Keratinocyte (primary cell): ENCODE measurements around the gene CASK. TPM values are rescaled to one million over a fixed set of nuclear protein-coding genes. Genes with fewer than 3 reads are reported as not detected.
"Not testable (repeated sequence)": the region's sequence is repeated elsewhere in the genome, so short reads cannot be mapped to it uniquely, and the experiment has no call there.

Experiments
- DNase-seq: peaks from one replicate; pipeline ENCODE4 v3.0.0-alpha.2; 2011; ENCODE audit warnings: low read depth, missing footprints, low spot score
- FAIRE-seq: peaks from 2 replicates; lab custom pipeline; 2011; peaks lifted over from hg19 to GRCh38; lab: Jason Lieb, UNC
- H2AFZ ChIP-seq: 2 replicates; pipeline ENCODE4 v1.6.0; 2012; ENCODE audit warnings: low read length, control low read depth, inconsistent platforms; ENCODE audit not compliant: control insufficient read depth
- H3K27ac ChIP-seq: 2 replicates; pipeline ENCODE4 v1.5.1; 2011; ENCODE audit warnings: low read length; ENCODE audit not compliant: control insufficient read depth, insufficient read depth
- H3K27me3 ChIP-seq: 3 replicates; pipeline ENCODE4 v1.6.0; 2011; ENCODE audit warnings: low read length; ENCODE audit not compliant: control insufficient read depth, insufficient read depth; ENCODE audit errors: extremely low read depth
- H3K36me3 ChIP-seq, 2 experiments: 2 replicates in 1 of 2; 3 replicates in 1 of 2; pipeline ENCODE4 v1.5.1; 2011; ENCODE audit warnings: low read length in 2 of 2, mild to moderate bottlenecking in 1 of 2; ENCODE audit not compliant: control insufficient read depth in 2 of 2, insufficient read depth in 2 of 2; ENCODE audit errors: extremely low read depth in 1 of 2
- H3K4me1 ChIP-seq: 3 replicates; pipeline ENCODE4 v1.5.1; 2011; ENCODE audit warnings: low read length; ENCODE audit not compliant: control insufficient read depth, insufficient read depth; ENCODE audit errors: extremely low read depth
- H3K4me2 ChIP-seq: 3 replicates; pipeline ENCODE4 v1.6.0; 2011; ENCODE audit warnings: low read depth, low read length; ENCODE audit not compliant: control insufficient read depth, insufficient read depth; ENCODE audit errors: extremely low read depth
- H3K4me3 ChIP-seq, 3 experiments: fragments of 200-600 bp in 1 of 3; sonication (generic) in 1 of 3; 2 replicates in 2 of 3; 3 replicates in 1 of 3; pipeline ENCODE4 v1.5.1; 2011 to 2016; ENCODE audit warnings: low read length in 3 of 3, mild to moderate bottlenecking in 3 of 3, control low read depth in 2 of 3, inconsistent platforms in 1 of 3, low read depth in 1 of 3, mixed read lengths in 1 of 3, mixed run types in 1 of 3, moderate library complexity in 1 of 3; ENCODE audit not compliant: control insufficient read depth in 2 of 3, insufficient read depth in 2 of 3; ENCODE audit errors: extremely low read depth in 1 of 3
- H3K79me2 ChIP-seq: 2 replicates; pipeline ENCODE4 v1.6.0; 2012; ENCODE audit warnings: low read length; ENCODE audit not compliant: control insufficient read depth, insufficient read depth
- H3K9ac ChIP-seq: 3 replicates; pipeline ENCODE4 v1.6.0; 2011; ENCODE audit warnings: low read length; ENCODE audit not compliant: control insufficient read depth, insufficient read depth; ENCODE audit errors: extremely low read depth
- H3K9me1 ChIP-seq: 3 replicates; pipeline ENCODE4 v1.6.0; 2011; ENCODE audit warnings: low read length; ENCODE audit not compliant: control insufficient read depth, insufficient read depth; ENCODE audit errors: extremely low read depth
- H3K9me3 ChIP-seq: 2 replicates; pipeline ENCODE4 v1.5.1; 2012; ENCODE audit warnings: low read depth, low read length; ENCODE audit not compliant: control insufficient read depth
- H4K20me1 ChIP-seq: 3 replicates; pipeline ENCODE4 v1.6.0; 2011; ENCODE audit warnings: low read length; ENCODE audit not compliant: control insufficient read depth, insufficient read depth; ENCODE audit errors: extremely low read depth
- CTCF ChIP-seq, 3 experiments: IDR thresholded peaks in 1 of 3; conservative IDR thresholded peaks in 1 of 3; optimal IDR thresholded peaks in 1 of 3; 2 replicates in 2 of 3; 3 replicates in 1 of 3; pipeline versions ENCODE3 to v1.5.1; 2011; ENCODE audit warnings: low read length in 3 of 3, mild to moderate bottlenecking in 3 of 3, moderate library complexity in 2 of 3, control low read depth in 1 of 3, inconsistent platforms in 1 of 3; ENCODE audit not compliant: insufficient read depth in 2 of 3; ENCODE audit errors: extremely low read depth in 1 of 3
- EZH2 ChIP-seq: IDR thresholded peaks from one replicate; pipeline ENCODE4 v1.6.1; 2012; ENCODE audit warnings: inconsistent platforms, mild to moderate bottlenecking, low read length, moderate library complexity
- dilution Hi-C: fragments of 300-500 bp; cut with MboI; formaldehyde crosslinking; loops from one replicate; pipeline ENCODE4 v1.7.0; 2020; ENCODE audit warnings: low sequenced_read_pairs; ENCODE audit not compliant: extremely low pct_ligation_motif_present
- polyA plus RNA-seq, 5 experiments: library from polyadenylated mRNA; depleted of rRNA in 3 of 5; stranded (reverse) in 3 of 5; stranded (forward) in 1 of 5; unstranded in 1 of 5; fragments of >200 nt; gene quantifications; 1 replicate in 1 of 5; 2 replicates in 3 of 5; 3 replicates in 1 of 5; pipeline versions ENCODE4 v1.2.1 to v1.2.3, GENCODE V29; 2011 to 2012; ENCODE audit warnings: missing spikeins in 2 of 5, low read depth in 1 of 5, low replicate concordance in 1 of 5

Gene CASK
- polyA plus RNA-seq, 1 donor (not counting 4 experiments of a cell fraction or from before 2014, with no cell fraction given), result 33.7 TPM

- no peaks in the 10 kb centered on the region for H3K79me2 ChIP-seq
- no peak overlapping the region for H3K4me2 ChIP-seq
- dilution Hi-C loops, result no loop called here
- no peaks in the 10 kb centered on the region for H3K36me3 ChIP-seq
- no peaks in the 10 kb centered on the region for H3K27me3 ChIP-seq
- no peak for TF ChIP-seq EZH2
- no peak for TF ChIP-seq CTCF (optimal IDR thresholded peaks at IDR 0.05 in 1 of 3, IDR thresholded peaks at IDR 0.05 in 1 of 3, conservative IDR thresholded peaks at IDR 0.05 in 1 of 3; ENCODE audit: extremely low read depth in 1 of 3, insufficient read depth in 2 of 3, low read length in 3 of 3)
- no peak overlapping the region for H3K27ac ChIP-seq
- no peaks in the 10 kb centered on the region for H3K9me3 ChIP-seq
- no peak overlapping the region for H2AFZ ChIP-seq
- no peak for DNase-seq
- H4K20me1 ChIP-seq, result no peaks in the 10 kb centered on the region
- no peak overlapping the region for H3K9ac ChIP-seq
- no peaks in the 10 kb centered on the region for H3K9me1 ChIP-seq
- no peak overlapping the region for H3K4me3 ChIP-seq
- no peak for FAIRE-seq
- no peaks in the 10 kb centered on the region for H3K4me1 ChIP-seq
These were observed 245.9 kb downstream of the CASK start for GRCh38 chrX:41677183-41678060.

GRCh38 chrX:41676361-41676760, 247.0 kb downstream of the CASK start:
- H3K4me1 ChIP-seq, H3K9ac ChIP-seq, H3K4me3 ChIP-seq, FAIRE-seq, H3K27ac ChIP-seq, H3K9me1 ChIP-seq, H2AFZ ChIP-seq, H4K20me1 ChIP-seq, H3K79me2 ChIP-seq, H3K9me3 ChIP-seq, dilution Hi-C loops, DNase-seq, H3K27me3 ChIP-seq, H3K36me3 ChIP-seq, H3K4me2 ChIP-seq: not testable (repeated sequence)
